ENCODE results near the gene HIRA. TPM values are rescaled to one million over a fixed set of nuclear protein-coding genes. Genes with fewer than 3 reads are reported as not detected.

Gene HIRA
- total RNA-seq, 1 experiment from 2014 or later, result 50.6 TPM

DNA sequence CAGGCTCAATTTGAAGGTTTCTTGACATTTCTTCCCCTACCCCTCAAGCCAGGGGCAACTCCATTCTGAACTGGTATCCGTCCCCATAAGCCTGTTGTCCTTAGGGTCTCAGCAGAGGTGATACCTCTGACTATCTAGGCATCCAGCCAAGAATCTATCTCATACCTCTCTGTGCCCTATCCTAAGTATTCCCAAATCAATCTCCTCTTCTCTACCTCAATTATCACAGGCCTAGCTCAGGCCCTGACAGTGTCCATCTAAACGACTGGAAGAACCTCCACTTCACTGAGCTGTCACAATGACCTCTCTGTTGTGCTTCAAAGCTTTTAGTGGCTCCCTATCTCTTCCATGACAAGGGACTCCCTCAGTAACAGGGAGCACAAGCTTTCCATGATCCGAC, 26.9 kb downstream of the HIRA start:
- Histone ChIP-seq H3K27me3 (replicated peaks; ENCODE audit: insufficient read depth, low read depth, low read length, poor library complexity) (no peaks in the 10 kb centered on the region), H3K4me1 (ENCODE audit: insufficient read depth, low read length, poor library complexity, severe bottlenecking) (no peaks in the 10 kb centered on the region), H3K4me3 (ENCODE audit: low read depth, low read length, poor library complexity, severe bottlenecking) (no peak overlapping the region), H3K36me3 (ENCODE audit: insufficient read depth, low read length, poor library complexity, severe bottlenecking) (peaks cover 28% of the 10 kb centered on the region), H3K27ac (ENCODE audit: low read depth, low read length, poor library complexity, severe bottlenecking) (no peak overlapping the region), H3K9me3 (ENCODE audit: low read depth, low read length, poor library complexity, severe bottlenecking) (no peaks in the 10 kb centered on the region)
- DNase-seq (ENCODE audit: low spot score), result no peak
- no TSS peak for BruUV-seq (replicated peaks)
- ChIA-PET CTCF (interaction anchor here (0.6 kb wide), 1 partner anchor 55 kb away, joined by 3 read pairs; no protein-coding TSS in a partner anchor), POLR2A (ENCODE audit: low non-redundant PET) (interaction anchor here (0.6 kb wide), 1 partner anchor 23 kb away, joined by 3 read pairs; no protein-coding TSS in a partner anchor)
- TF ChIP-seq, protein P1, sequence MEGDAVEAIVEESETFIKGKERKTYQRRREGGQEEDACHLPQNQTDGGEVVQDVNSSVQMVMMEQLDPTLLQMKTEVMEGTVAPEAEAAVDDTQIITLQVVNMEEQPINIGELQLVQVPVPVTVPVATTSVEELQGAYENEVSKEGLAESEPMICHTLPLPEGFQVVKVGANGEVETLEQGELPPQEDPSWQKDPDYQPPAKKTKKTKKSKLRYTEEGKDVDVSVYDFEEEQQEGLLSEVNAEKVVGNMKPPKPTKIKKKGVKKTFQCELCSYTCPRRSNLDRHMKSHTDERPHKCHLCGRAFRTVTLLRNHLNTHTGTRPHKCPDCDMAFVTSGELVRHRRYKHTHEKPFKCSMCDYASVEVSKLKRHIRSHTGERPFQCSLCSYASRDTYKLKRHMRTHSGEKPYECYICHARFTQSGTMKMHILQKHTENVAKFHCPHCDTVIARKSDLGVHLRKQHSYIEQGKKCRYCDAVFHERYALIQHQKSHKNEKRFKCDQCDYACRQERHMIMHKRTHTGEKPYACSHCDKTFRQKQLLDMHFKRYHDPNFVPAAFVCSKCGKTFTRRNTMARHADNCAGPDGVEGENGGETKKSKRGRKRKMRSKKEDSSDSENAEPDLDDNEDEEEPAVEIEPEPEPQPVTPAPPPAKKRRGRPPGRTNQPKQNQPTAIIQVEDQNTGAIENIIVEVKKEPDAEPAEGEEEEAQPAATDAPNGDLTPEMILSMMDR (conservative IDR thresholded peaks at IDR 0.05; ENCODE audit: low read depth, low read length), result no peak
- no peak for TF ChIP-seq EZH2 (IDR thresholded peaks at IDR 0.05; ENCODE audit: borderline replicate concordance, low read depth, low read length, poor library complexity, severe bottlenecking)
- intact Hi-C loops (cut with micrococcal nuclease; ENCODE audit: unreplicated experiment), result no loop called here

DNA sequence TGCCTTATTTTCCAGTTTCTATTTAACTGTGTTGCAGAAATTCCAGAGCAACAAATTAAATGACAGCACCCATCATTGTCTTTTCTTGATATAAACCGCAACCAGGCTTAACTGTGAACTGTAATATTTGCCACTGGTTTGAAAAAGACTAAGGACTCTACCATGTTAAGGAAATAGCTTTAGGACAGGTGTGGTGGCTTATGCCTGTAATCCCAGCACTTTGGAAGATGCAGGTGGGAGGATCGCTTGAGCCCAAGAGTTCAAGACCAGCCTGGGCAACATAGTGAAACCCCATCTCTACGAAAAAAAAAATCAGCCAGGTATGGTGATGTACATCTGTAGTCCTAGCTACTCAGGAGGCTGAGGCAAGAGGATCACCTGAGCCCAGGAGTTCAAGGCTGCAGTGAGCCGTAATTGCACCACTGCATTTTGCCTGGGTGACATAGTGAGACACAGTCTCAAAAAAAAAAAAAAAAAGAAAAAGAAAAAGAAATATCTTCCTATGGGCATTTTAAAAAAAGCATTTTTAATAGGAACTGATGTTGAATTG, 28.8 kb downstream of the HIRA start:
- Histone ChIP-seq H3K27me3 (replicated peaks; ENCODE audit: insufficient read depth, low read depth, low read length, poor library complexity) (no peaks in the 10 kb centered on the region), H3K27ac (ENCODE audit: low read depth, low read length, poor library complexity, severe bottlenecking) (no peak overlapping the region), H3K4me3 (ENCODE audit: low read depth, low read length, poor library complexity, severe bottlenecking) (no peak overlapping the region), H3K4me1 (ENCODE audit: insufficient read depth, low read length, poor library complexity, severe bottlenecking) (no peaks in the 10 kb centered on the region), H3K9me3 (ENCODE audit: low read depth, low read length, poor library complexity, severe bottlenecking) (no peaks in the 10 kb centered on the region), H3K36me3 (ENCODE audit: insufficient read depth, low read length, poor library complexity, severe bottlenecking) (peaks cover 33% of the 10 kb centered on the region)
- DNase-seq (ENCODE audit: low spot score), result no peak
- TF ChIP-seq, protein P1 (conservative IDR thresholded peaks at IDR 0.05; ENCODE audit: low read depth, low read length), result no peak
- TF ChIP-seq EZH2 (IDR thresholded peaks at IDR 0.05; ENCODE audit: borderline replicate concordance, low read depth, low read length, poor library complexity, severe bottlenecking), result no peak
- POLR2A ChIA-PET (ENCODE audit: low non-redundant PET), result no interaction called here
- no TSS peak for BruUV-seq (replicated peaks)
- CTCF ChIA-PET, result no interaction called here
- intact Hi-C loops (cut with micrococcal nuclease; ENCODE audit: unreplicated experiment), result no loop called here

DNA sequence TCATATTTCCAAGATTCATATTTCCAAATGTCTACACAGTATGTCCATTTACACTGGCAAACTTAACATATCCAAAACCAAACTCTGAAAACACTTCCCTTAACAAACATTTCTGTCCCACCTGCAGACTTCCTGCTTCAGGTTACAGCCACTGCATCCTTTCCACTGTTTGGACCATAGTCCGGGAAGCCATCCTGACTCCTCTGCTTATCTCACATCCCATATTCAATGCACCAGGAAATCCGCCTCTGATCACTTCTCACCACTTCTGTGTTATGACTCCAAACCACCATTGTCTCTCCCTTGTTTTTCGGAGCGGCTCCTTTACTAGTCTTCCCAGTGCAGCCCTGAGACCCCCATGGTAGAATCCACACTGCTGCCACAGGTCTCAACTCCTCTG, 30.1 kb downstream of the HIRA start:
- Histone ChIP-seq H3K4me3 (ENCODE audit: low read depth, low read length, poor library complexity, severe bottlenecking) (no peak overlapping the region), H3K27ac (ENCODE audit: low read depth, low read length, poor library complexity, severe bottlenecking) (no peak overlapping the region), H3K27me3 (replicated peaks; ENCODE audit: insufficient read depth, low read depth, low read length, poor library complexity) (no peaks in the 10 kb centered on the region), H3K4me1 (ENCODE audit: insufficient read depth, low read length, poor library complexity, severe bottlenecking) (no peaks in the 10 kb centered on the region), H3K36me3 (ENCODE audit: insufficient read depth, low read length, poor library complexity, severe bottlenecking) (peaks cover 35% of the 10 kb centered on the region), H3K9me3 (ENCODE audit: low read depth, low read length, poor library complexity, severe bottlenecking) (no peaks in the 10 kb centered on the region)
- no peak for DNase-seq (ENCODE audit: low spot score)
- ChIA-PET POLR2A (ENCODE audit: low non-redundant PET) (no interaction called here), CTCF (no interaction called here)
- BruUV-seq (replicated peaks), result no TSS peak
- TF ChIP-seq, protein P1 (conservative IDR thresholded peaks at IDR 0.05; ENCODE audit: low read depth, low read length), result no peak
- TF ChIP-seq EZH2 (IDR thresholded peaks at IDR 0.05; ENCODE audit: borderline replicate concordance, low read depth, low read length, poor library complexity, severe bottlenecking), result no peak
- intact Hi-C loops (cut with micrococcal nuclease; ENCODE audit: unreplicated experiment), result no loop called here
